Epithelial cell of esophagus (primary cell): ENCODE results near the gene ROPN1L.

Experiments used
- DNase-seq: peaks from one replicate; pipeline ENCODE4 v3.0.0; 2010; ENCODE audit warnings: low read depth
- H3K4me3 ChIP-seq: 2 replicates; pipeline ENCODE4 v1.5.1; 2011; ENCODE audit warnings: mild to moderate bottlenecking, low read length, control low read depth
- TF ChIP-seq, protein P1 (sequence below): IDR thresholded peaks from 2 replicates; pipeline ENCODE4 v1.5.1; 2011; ENCODE audit warnings: low read depth, mild to moderate bottlenecking, low read length, control low read depth, inconsistent platforms; ENCODE audit not compliant: insufficient read depth; ENCODE audit errors: missing control alignments

Gene ROPN1L

GRCh38 chr5:10401498-10401897 is 40.2 kb upstream of the ROPN1L start:
- TF ChIP-seq, protein P1, sequence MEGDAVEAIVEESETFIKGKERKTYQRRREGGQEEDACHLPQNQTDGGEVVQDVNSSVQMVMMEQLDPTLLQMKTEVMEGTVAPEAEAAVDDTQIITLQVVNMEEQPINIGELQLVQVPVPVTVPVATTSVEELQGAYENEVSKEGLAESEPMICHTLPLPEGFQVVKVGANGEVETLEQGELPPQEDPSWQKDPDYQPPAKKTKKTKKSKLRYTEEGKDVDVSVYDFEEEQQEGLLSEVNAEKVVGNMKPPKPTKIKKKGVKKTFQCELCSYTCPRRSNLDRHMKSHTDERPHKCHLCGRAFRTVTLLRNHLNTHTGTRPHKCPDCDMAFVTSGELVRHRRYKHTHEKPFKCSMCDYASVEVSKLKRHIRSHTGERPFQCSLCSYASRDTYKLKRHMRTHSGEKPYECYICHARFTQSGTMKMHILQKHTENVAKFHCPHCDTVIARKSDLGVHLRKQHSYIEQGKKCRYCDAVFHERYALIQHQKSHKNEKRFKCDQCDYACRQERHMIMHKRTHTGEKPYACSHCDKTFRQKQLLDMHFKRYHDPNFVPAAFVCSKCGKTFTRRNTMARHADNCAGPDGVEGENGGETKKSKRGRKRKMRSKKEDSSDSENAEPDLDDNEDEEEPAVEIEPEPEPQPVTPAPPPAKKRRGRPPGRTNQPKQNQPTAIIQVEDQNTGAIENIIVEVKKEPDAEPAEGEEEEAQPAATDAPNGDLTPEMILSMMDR: no peak

DNA sequence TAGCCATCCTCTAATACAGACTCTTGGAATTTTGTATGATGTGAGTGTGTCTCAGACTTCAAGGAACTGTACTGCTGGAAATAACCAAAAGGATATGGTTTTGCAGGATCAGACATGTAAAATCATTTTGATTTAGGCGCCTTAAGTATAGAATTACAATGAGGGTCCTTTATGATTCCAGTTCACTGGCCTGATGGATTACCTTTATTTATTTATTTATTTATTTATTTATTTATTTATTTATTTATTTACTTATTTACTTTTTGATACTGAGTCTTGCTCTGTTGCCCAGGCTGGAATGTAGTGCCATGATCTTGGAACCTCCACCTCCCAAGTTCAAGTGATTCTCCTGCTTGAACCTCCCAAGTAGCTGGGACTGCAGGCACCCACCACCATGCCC is 37.9 kb upstream of the ROPN1L start:
- no peak overlapping the region for H3K4me3 ChIP-seq
- TF ChIP-seq, protein P1: no peak
- no peak for DNase-seq

More at GRCh38 chr5:10401498-10401897, 40.2 kb upstream of the ROPN1L start:
- H3K4me3 ChIP-seq: no peak overlapping the region
- DNase-seq: no peak

DNA sequence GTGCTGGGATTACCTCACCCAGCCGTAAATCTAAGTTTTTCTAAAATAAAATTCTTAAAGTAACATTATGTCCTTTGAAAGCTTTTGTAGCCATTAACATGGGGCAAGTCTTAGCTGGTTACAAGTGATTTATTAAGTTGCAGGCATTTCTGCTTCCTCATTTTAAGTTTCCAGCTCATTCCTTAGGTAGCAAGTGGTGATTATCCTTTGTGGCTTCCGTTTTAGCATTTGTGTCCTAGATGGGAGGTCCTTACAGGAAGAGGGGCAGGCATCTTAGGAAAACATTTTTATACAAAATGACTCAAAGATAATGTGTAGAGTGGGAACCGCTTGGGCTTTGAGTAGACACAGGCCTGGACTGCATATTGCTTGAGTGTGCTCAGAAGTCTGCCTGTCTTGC is 35.0 kb upstream of the ROPN1L start:
- TF ChIP-seq, protein P1: no peak
- DNase-seq: no peak

DNA sequence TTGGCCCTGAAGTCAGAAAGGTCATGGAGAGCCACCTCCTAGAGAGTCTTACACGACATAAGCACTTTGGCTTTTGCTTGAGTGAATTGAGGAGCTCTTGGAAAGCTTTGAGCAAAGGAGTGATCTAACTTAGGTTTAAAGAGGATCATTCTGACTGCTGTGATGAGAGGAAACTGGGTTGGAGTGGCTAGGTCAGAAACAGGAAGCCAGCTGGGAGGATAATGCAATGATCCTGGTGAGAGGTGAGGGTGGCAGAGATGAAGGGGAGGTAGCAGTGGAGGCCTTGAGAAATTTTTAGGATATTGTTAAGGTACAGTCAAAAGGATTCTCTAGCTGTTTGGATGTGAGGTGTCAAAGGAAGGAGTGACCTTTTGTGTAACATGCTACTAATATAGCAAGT is 32.2 kb upstream of the ROPN1L start:
- TF ChIP-seq, protein P1: no peak
- no peak for DNase-seq
- no peak overlapping the region for H3K4me3 ChIP-seq

More for the DNA sequence above, 35.0 kb upstream of the ROPN1L start:
- H3K4me3 ChIP-seq: no peak overlapping the region

DNA sequence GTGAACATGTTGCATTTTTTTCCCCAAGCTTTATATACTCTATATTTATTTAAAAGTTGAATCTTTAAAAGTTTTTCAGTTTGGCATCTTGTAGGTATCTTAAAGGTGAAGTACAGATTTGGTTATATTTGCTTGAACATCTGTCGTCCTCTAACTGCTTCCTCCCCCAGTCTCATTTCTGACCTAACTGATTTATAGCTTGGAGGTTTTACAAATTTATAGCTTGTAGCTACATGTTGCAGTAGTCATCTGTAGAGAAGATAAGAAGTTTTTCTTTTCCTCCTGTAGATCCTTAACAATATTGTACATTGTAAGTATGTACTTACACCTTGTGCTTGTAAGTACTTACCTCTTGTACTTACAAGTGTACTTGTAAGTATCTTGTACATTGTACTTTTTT is 31.0 kb upstream of the ROPN1L start:
- TF ChIP-seq, protein P1: no peak

DNA sequence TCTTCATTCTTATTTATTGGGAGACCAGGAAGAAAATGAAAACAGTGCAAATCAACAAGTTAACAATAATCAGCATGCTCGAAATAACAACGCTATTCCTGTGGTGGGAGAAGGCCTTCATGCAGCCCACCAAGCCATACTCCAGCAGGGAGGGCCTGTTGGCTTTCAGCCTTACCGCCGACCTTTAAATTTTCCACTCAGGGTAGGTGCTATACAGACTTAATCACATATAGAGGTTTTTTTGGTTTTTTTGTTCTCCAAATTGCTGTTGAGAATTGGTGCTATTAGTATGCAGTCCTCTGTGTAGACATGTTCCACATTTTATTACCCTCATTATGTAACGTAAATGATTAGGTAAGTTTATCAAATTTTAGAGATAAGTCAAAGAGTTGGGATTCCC is 30.3 kb upstream of the ROPN1L start:
- DNase-seq: no peak
- no peak overlapping the region for H3K4me3 ChIP-seq
- TF ChIP-seq, protein P1: no peak

More for the DNA sequence above, 31.0 kb upstream of the ROPN1L start:
- no peak overlapping the region for H3K4me3 ChIP-seq
- no peak for DNase-seq

DNA sequence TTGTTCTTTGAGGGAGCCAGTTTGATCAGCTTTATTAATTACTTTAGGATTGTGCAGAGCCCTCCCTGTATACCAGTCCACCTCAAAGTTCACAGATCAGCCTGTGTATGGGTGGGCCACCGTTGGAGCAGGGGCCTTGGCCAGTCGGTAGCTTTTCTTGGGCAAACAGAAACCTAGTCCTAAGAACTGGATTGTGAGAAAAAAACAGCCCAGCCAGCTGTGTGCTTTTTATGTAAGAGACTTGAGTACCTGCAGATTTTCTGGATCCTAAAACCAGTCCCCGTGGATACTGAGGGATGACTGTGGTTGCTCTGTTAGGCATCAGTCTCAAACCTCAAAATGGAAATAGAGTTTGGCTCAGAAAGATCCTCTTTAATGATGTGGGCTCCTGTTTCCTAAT is 24.8 kb upstream of the ROPN1L start:
- no peak for DNase-seq
- no peak overlapping the region for H3K4me3 ChIP-seq
- TF ChIP-seq, protein P1: no peak
